Nucleus accumbens (tissue), 56 donors: ENCODE results near the gene NCKAP5.

ENCODE experiments used
- DNase-seq, 56 donors: peaks; one replicate each; lab custom pipeline; 2025; lab: John Stamatoyannopoulos, UW

Gene NCKAP5

GRCh38 chr2:133568172-133568571 lies at the start of gene NCKAP5:
Gene NCKAP5, minus strand, starts transcription at chr2:133568463. Its CDS starts 50,937 bp downstream, at chr2:133517526.
- peak in 43 of 56 donors; percentile 3 to 74 (median 28) for DNase-seq

GRCh38 chr2:133609664-133610063 lies 41.4 kb upstream of the NCKAP5 start:
- DNase-seq = no peak

GRCh38 chr2:133608291-133608690 lies 40.0 kb upstream of the NCKAP5 start:
- DNase-seq = no peak

- no peak for DNase-seq
These were observed 39.4 kb upstream of the NCKAP5 start for GRCh38 chr2:133607679-133608078.

GRCh38 chr2:133606616-133607015 lies 38.4 kb upstream of the NCKAP5 start:
- no peak for DNase-seq

- DNase-seq = no peak
These were observed 37.5 kb upstream of the NCKAP5 start for GRCh38 chr2:133605766-133606137.

- no peak for DNase-seq
These were observed 36.9 kb upstream of the NCKAP5 start for GRCh38 chr2:133605011-133605765.

GRCh38 chr2:133603109-133603508 lies 34.8 kb upstream of the NCKAP5 start:
- DNase-seq = no peak

- peak in 4 of 56 donors; percentile 17 to 30 (median 24) for DNase-seq
These were observed 34.3 kb upstream of the NCKAP5 start for GRCh38 chr2:133602538-133602937.

GRCh38 chr2:133600266-133600928 lies 32.1 kb upstream of the NCKAP5 start:
- peak in 52 of 56 donors; percentile 12 to 84 (median 63) for DNase-seq

GRCh38 chr2:133599811-133600210 lies 31.5 kb upstream of the NCKAP5 start:
- DNase-seq = peak in 3 of 56 donors; percentile 28 to 36 (median 29)

GRCh38 chr2:133599211-133599803 lies 31.0 kb upstream of the NCKAP5 start:
- no peak for DNase-seq

GRCh38 chr2:133598769-133599168 lies 30.5 kb upstream of the NCKAP5 start:
- DNase-seq = peak in 10 of 56 donors; percentile 5 to 43 (median 15)

- DNase-seq = peak in 2 of 56 donors; percentile 14
These were observed 28.6 kb upstream of the NCKAP5 start for GRCh38 chr2:133596701-133597393.

- peak in 52 of 56 donors; percentile 8 to 84 (median 68) for DNase-seq
These were observed 22.9 kb upstream of the NCKAP5 start for GRCh38 chr2:133591164-133591563.

- no peak for DNase-seq
These were observed 21.2 kb upstream of the NCKAP5 start for GRCh38 chr2:133589456-133589855.

- no peak for DNase-seq
These were observed 19.9 kb upstream of the NCKAP5 start for GRCh38 chr2:133588144-133588543.

GRCh38 chr2:133586978-133587377 lies 18.7 kb upstream of the NCKAP5 start:
- no peak for DNase-seq

GRCh38 chr2:133581010-133581760 lies 12.9 kb upstream of the NCKAP5 start:
- no peak for DNase-seq

GRCh38 chr2:133579274-133579673 lies 11.0 kb upstream of the NCKAP5 start:
- no peak for DNase-seq
